Right atrium auricular region (tissue), 2 donors: Measurements from ENCODE around the gene BPIFB1. TPM values are rescaled to one million over a fixed set of nuclear protein-coding genes. Genes with fewer than 3 reads are reported as not detected.

Experiments used
- DNase-seq: peaks from one replicate; pipeline ENCODE4 v3.0.0-alpha.2; 2019; ENCODE audit warnings: low spot score
- H3K27ac ChIP-seq, 2 donors: fragments of 200-600 bp; sonication (generic); 1 replicate in 1 of 2; 2 replicates in 1 of 2; pipeline ENCODE4 v1.5.1; 2016 to 2019
- H3K27me3 ChIP-seq, 2 donors: fragments of 200-600 bp; sonication (generic); one replicate each; pipeline versions ENCODE4 v1.5.1 to v1.6.0; 2017 to 2019
- H3K36me3 ChIP-seq: fragments of 200-600 bp; sonication (generic); one replicate; pipeline ENCODE4 v1.5.1; 2016
- H3K4me1 ChIP-seq, 2 donors: fragments of 200-600 bp; sonication (generic); one replicate each; pipeline versions ENCODE4 v1.5.1 to v1.6.0; 2017 to 2019
- H3K4me3 ChIP-seq, 2 donors: fragments of 200-600 bp; sonication (generic); 1 replicate in 1 of 2; 2 replicates in 1 of 2; pipeline ENCODE4 v1.5.1; 2017 to 2019; ENCODE audit warnings: mild to moderate bottlenecking in 1 of 2, moderate library complexity in 1 of 2
- H3K9me3 ChIP-seq, 2 donors: fragments of 200-600 bp; sonication (generic); one replicate each; pipeline ENCODE4 v1.5.1; 2019
- total RNA-seq, 2 donors: library from RNA; depleted of rRNA; stranded (reverse); fragments of >200 nt; gene quantifications; one replicate each; pipeline ENCODE4 v1.1.0, GENCODE V29; 2016
- TF ChIP-seq, protein P1 (sequence below), 2 donors: fragments of 200-600 bp; sonication (generic); IDR thresholded peaks; one replicate each; pipeline ENCODE4 v1.5.1; 2019; ENCODE audit warnings: antibody characterized with exemption in 2 of 2

BPIFB1 gene
- total RNA-seq, 2 donors from 2014 or later, result not detected

DNA sequence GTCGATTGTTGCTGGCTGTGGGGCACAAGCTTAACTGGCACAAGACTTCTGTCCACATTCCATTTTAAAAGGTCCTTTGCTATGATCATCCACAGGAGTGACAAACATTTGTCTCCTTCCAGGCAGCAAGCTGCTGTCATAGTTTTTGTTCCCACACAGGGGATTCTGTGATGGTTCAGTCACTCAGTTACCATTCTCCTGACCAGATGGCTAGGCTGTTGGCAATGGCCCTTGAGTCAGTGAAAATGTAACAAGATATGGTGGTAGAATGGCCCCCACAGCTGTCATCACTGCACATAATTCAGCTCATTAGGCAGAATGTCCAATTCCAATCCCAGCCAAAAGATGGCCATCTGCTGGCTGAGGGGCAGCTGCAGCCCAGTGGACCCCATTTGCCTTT, 33.6 kb upstream of the BPIFB1 start:
- TF ChIP-seq, protein P1, sequence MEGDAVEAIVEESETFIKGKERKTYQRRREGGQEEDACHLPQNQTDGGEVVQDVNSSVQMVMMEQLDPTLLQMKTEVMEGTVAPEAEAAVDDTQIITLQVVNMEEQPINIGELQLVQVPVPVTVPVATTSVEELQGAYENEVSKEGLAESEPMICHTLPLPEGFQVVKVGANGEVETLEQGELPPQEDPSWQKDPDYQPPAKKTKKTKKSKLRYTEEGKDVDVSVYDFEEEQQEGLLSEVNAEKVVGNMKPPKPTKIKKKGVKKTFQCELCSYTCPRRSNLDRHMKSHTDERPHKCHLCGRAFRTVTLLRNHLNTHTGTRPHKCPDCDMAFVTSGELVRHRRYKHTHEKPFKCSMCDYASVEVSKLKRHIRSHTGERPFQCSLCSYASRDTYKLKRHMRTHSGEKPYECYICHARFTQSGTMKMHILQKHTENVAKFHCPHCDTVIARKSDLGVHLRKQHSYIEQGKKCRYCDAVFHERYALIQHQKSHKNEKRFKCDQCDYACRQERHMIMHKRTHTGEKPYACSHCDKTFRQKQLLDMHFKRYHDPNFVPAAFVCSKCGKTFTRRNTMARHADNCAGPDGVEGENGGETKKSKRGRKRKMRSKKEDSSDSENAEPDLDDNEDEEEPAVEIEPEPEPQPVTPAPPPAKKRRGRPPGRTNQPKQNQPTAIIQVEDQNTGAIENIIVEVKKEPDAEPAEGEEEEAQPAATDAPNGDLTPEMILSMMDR (IDR thresholded peaks at IDR 0.05), result no peak
- no peak for DNase-seq
- H3K4me3 ChIP-seq, result no peak overlapping the region
- no peaks in the 10 kb centered on the region for H3K9me3 ChIP-seq
- H3K27me3 ChIP-seq, result no peaks in the 10 kb centered on the region
- no peaks in the 10 kb centered on the region for H3K4me1 ChIP-seq
- no peaks in the 10 kb centered on the region for H3K36me3 ChIP-seq
- H3K27ac ChIP-seq, result no peak overlapping the region

DNA sequence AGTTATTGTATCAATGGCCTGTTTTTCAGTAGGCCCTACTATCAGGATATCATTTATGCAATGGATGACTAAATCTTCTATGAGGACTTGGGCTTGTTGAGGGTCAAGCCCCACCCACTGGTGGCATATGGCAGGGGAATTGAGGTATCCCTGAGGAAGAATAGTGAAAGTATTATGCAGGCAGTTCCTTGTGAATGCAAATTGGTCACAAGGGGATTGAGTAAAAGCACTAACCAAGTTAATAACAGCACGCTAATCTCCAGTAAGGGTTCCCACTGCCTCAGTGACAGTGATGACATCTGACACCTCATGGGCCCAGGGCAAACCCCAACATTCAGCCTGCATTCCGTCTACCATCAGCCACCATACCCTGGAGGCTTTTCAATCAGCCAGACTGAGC, 32.3 kb upstream of the BPIFB1 start:
- no peak for DNase-seq

GRCh38 chr20:33251496-33251895, 31.5 kb upstream of the BPIFB1 start:
- no peak overlapping the region for H3K4me3 ChIP-seq
- no peaks in the 10 kb centered on the region for H3K9me3 ChIP-seq
- no peak for DNase-seq
- TF ChIP-seq, protein P1 (IDR thresholded peaks at IDR 0.05), result no peak
- no peaks in the 10 kb centered on the region for H3K27me3 ChIP-seq
- H3K4me1 ChIP-seq, result no peaks in the 10 kb centered on the region
- H3K36me3 ChIP-seq, result no peaks in the 10 kb centered on the region
- H3K27ac ChIP-seq, result no peak overlapping the region

More for the DNA sequence above, 32.3 kb upstream of the BPIFB1 start:
- Histone ChIP-seq H3K27ac (no peak overlapping the region), H3K27me3 (no peaks in the 10 kb centered on the region), H3K4me1 (no peaks in the 10 kb centered on the region), H3K9me3 (no peaks in the 10 kb centered on the region), H3K36me3 (no peaks in the 10 kb centered on the region), H3K4me3 (no peak overlapping the region)
- TF ChIP-seq, protein P1 (IDR thresholded peaks at IDR 0.05), result no peak

DNA sequence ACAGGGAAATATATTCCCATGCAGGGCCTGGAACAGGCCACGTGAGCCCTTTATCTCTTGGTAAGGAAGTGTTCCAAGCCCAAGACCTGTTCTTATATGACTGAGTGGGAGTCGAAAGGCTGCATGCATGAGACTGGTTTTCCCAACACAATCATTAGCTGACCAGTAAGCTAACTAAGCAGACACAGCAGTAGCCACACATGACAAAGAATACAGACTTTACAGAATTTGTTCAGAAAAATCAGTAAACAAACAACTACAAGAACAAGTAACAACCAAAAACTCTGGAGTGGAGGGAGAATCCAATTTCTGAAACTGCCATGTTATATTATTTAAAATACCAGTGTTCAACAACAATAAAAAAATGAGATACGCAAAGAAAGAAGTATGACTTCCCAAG, 30.6 kb upstream of the BPIFB1 start:
- Histone ChIP-seq H3K4me1 (no peaks in the 10 kb centered on the region), H3K27me3 (no peaks in the 10 kb centered on the region), H3K4me3 (no peak overlapping the region), H3K36me3 (no peaks in the 10 kb centered on the region), H3K9me3 (no peaks in the 10 kb centered on the region), H3K27ac (no peak overlapping the region)
- TF ChIP-seq, protein P1 (IDR thresholded peaks at IDR 0.05), result no peak
- DNase-seq, result no peak

GRCh38 chr20:33255005-33255404, 28.0 kb upstream of the BPIFB1 start:
- Histone ChIP-seq H3K9me3 (no peaks in the 10 kb centered on the region), H3K4me3 (no peak overlapping the region), H3K27ac (no peak overlapping the region), H3K4me1 (no peaks in the 10 kb centered on the region), H3K36me3 (no peaks in the 10 kb centered on the region), H3K27me3 (no peaks in the 10 kb centered on the region)
- TF ChIP-seq, protein P1 (IDR thresholded peaks at IDR 0.05), result no peak
- no peak for DNase-seq

GRCh38 chr20:33257237-33257636, 25.8 kb upstream of the BPIFB1 start:
- H3K9me3 ChIP-seq, result no peaks in the 10 kb centered on the region
- H3K4me3 ChIP-seq, result no peak overlapping the region
- no peak overlapping the region for H3K27ac ChIP-seq
- H3K4me1 ChIP-seq, result no peaks in the 10 kb centered on the region
- DNase-seq, result no peak
- TF ChIP-seq, protein P1 (IDR thresholded peaks at IDR 0.05), result no peak
- H3K36me3 ChIP-seq, result no peaks in the 10 kb centered on the region
- no peaks in the 10 kb centered on the region for H3K27me3 ChIP-seq
